ENCODE results near the gene GAST.

Gene GAST

DNA sequence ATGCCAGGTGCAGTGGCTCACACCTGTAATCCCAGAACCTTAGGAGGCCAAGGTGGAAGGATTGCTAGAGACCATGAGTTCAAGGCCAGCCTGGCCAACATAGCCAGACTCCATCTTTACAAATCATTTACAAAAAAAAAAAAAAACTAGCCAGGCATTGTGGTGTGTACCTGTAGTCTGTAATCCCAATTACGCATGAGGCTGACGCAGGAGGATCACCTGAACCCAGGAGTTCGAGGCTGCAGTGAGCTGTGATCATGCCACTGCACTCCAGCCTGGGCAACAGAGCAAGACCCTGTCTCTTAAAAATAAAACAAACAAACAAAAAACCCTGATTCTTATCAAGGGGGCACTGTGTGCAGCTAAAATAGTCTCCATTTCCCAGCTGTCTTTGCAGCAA is 39.2 kb downstream of the GAST start:
- no peak for TF ChIP-seq CTCF (IDR thresholded peaks at IDR 0.05; ENCODE audit: borderline replicate concordance, insufficient read depth, low read depth, low read length)
- H3K4me3 ChIP-seq (ENCODE audit: low read depth, low read length), result no peak overlapping the region

- H3K4me3 ChIP-seq (ENCODE audit: low read depth, low read length), result no peak overlapping the region
- no peak for TF ChIP-seq CTCF (IDR thresholded peaks at IDR 0.05; ENCODE audit: borderline replicate concordance, insufficient read depth, low read depth, low read length)
Observed at GRCh38 chr17:41754066-41754465, 41.9 kb downstream of the GAST start.

- H3K4me3 ChIP-seq (ENCODE audit: low read depth, low read length), result no peak overlapping the region
Observed at GRCh38 chr17:41758601-41759000, 46.5 kb downstream of the GAST start.

GRCh38 chr17:41760878-41761277 is 48.7 kb downstream of the GAST start:
- H3K4me3 ChIP-seq (ENCODE audit: low read depth, low read length), result no peak overlapping the region

More at GRCh38 chr17:41758601-41759000, 46.5 kb downstream of the GAST start:
- no peak for TF ChIP-seq CTCF (IDR thresholded peaks at IDR 0.05; ENCODE audit: borderline replicate concordance, insufficient read depth, low read depth, low read length)

DNA sequence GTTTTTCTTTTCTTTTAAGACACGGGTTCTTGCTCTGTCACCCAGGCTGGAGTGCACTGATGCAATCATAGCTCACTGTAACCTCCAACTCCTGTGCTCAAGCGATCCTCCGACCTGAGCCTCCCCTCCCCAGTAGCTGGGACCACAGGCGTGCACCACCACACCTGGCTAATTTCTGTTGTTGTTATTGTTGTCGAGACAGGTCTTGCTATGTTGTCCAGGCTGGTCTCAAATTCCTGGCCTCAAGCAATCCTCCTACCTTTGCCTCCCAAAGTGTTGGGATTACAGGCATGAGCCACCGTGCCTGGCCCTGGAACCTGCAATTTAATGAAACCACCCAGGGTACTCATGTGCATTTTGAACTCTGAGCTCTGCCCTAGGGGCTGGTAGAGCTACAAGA is 50.3 kb downstream of the GAST start:
- TF ChIP-seq CTCF (IDR thresholded peaks at IDR 0.05; ENCODE audit: borderline replicate concordance, insufficient read depth, low read depth, low read length), result no peak
- no peak overlapping the region for H3K4me3 ChIP-seq (ENCODE audit: low read depth, low read length)

More at GRCh38 chr17:41760878-41761277, 48.7 kb downstream of the GAST start:
- no peak for TF ChIP-seq CTCF (IDR thresholded peaks at IDR 0.05; ENCODE audit: borderline replicate concordance, insufficient read depth, low read depth, low read length)

DNA sequence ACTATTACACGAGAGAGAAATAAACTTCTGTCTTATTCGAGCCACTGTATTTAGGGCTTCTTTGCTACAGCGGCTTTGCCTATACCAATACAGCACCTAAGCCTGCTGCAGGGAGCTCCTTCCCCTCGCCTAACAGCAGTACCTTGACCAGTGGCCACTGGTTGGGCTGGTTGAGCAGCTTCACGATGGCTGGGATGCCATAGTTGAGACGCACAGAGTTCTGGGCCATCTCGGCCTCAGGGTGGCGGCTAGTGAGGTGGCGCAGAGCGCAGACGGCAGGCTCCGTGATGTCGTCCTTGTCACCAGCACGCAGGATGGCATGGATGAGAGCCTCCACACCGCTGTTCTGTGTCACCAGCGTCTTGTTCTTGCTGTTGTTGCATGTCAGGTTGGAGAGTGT is 50.7 kb downstream of the GAST start:
- TF ChIP-seq CTCF (IDR thresholded peaks at IDR 0.05; ENCODE audit: borderline replicate concordance, insufficient read depth, low read depth, low read length), result no peak
- no peak overlapping the region for H3K4me3 ChIP-seq (ENCODE audit: low read depth, low read length)

GRCh38 chr17:41763327-41763726 is 51.2 kb downstream of the GAST start:
- TF ChIP-seq CTCF (IDR thresholded peaks at IDR 0.05; ENCODE audit: borderline replicate concordance, insufficient read depth, low read depth, low read length), result no peak
- no peak overlapping the region for H3K4me3 ChIP-seq (ENCODE audit: low read depth, low read length)
